HG02763 (cell line): ENCODE data around the gene GRID2IP.

ENCODE experiments used
- ATAC-seq: cut with Tn5 transposase; IDR thresholded peaks from one replicate; pipeline ENCODE4 v1.9.1; 2021; ENCODE audit warnings: mild to moderate bottlenecking, moderate library complexity; ENCODE audit not compliant: unreplicated experiment

GRID2IP gene

GRCh38 chr7:6563936-6564770 is 12.9 kb upstream of the GRID2IP start:
- ATAC-seq, result no peak

- ATAC-seq, result no peak
These were observed 10.8 kb upstream of the GRID2IP start for GRCh38 chr7:6562106-6562505.

- ATAC-seq, result no peak
These were observed 8.6 kb upstream of the GRID2IP start for GRCh38 chr7:6559896-6560295.

- ATAC-seq, result no peak
These were observed 7.6 kb upstream of the GRID2IP start for GRCh38 chr7:6558837-6559236.

- ATAC-seq, result no peak
These were observed 4.9 kb upstream of the GRID2IP start for GRCh38 chr7:6556196-6556595.

- ATAC-seq, result no peak
These were observed 3.6 kb upstream of the GRID2IP start for GRCh38 chr7:6554848-6555247.

GRCh38 chr7:6553448-6554044 is 2.3 kb upstream of the GRID2IP start:
- no peak for ATAC-seq

GRCh38 chr7:6547400-6547799 is 3.9 kb downstream of the GRID2IP start:
- ATAC-seq, result no peak

- ATAC-seq, result no peak
These were observed 4.6 kb downstream of the GRID2IP start for GRCh38 chr7:6546498-6547251.

- no peak for ATAC-seq
These were observed 5.7 kb downstream of the GRID2IP start for GRCh38 chr7:6545398-6546126.

- no peak for ATAC-seq
These were observed 8.9 kb downstream of the GRID2IP start for GRCh38 chr7:6542368-6542767.

GRCh38 chr7:6536262-6537260 is 14.7 kb downstream of the GRID2IP start:
- ATAC-seq, result no peak

- ATAC-seq, result peak; percentile 44
These were observed 17.3 kb downstream of the GRID2IP start for GRCh38 chr7:6533893-6534495.

- ATAC-seq, result no peak
These were observed 18.7 kb downstream of the GRID2IP start for GRCh38 chr7:6532516-6532915.

- ATAC-seq, result no peak
These were observed 19.6 kb downstream of the GRID2IP start for GRCh38 chr7:6531492-6532279.

- ATAC-seq, result no peak
These were observed 20.4 kb downstream of the GRID2IP start for GRCh38 chr7:6530626-6531491.

GRCh38 chr7:6529643-6530042 is 21.6 kb downstream of the GRID2IP start:
- ATAC-seq, result no peak
